B cell (primary cell): ENCODE results near the gene LCE3A. TPM values are rescaled to one million over a fixed set of nuclear protein-coding genes. Genes with fewer than 3 reads are reported as not detected.

Experiments used
- ATAC-seq: fragments of 200-7000 bp; cut with Tn5 transposase; one replicate; pipeline ENCODE4 v1.10.0; 2021; ENCODE audit warnings: low read depth, mild to moderate bottlenecking, moderate number of reproducible peaks, moderate library complexity
- CTCF ChIA-PET: fragments of 350-600 bp; sonication (Branson Sonifier 250); formaldehyde crosslinking; loops from one replicate; lab custom pipeline; 2021; ENCODE audit warnings: antibody characterized with exemption, inconsistent platforms; lab: Charles Lee
- POLR2A ChIA-PET: fragments of 350-600 bp; sonication (Branson Sonifier 250); formaldehyde crosslinking; loops from one replicate; lab custom pipeline; 2021; ENCODE audit warnings: antibody characterized with exemption; lab: Charles Lee
- DNase-seq: peaks from one replicate; pipeline ENCODE4 v3.0.0; 2013
- H2AFZ ChIP-seq: 2 replicates; pipeline ENCODE4 v1.6.1; 2012; ENCODE audit warnings: mild to moderate bottlenecking, low read depth, low read length; ENCODE audit not compliant: insufficient read depth, poor library complexity, severe bottlenecking
- H3K27ac ChIP-seq, 2 donors: 1 replicate in 1 of 2; 2 replicates in 1 of 2; pipeline ENCODE4 v1.5.1; 2012 to 2013; ENCODE audit warnings: low read length in 2 of 2, mild to moderate bottlenecking in 2 of 2, moderate library complexity in 1 of 2
- H3K27me3 ChIP-seq, 4 experiments: fragments of 200-600 bp in 1 of 4; sonication (generic) in 1 of 4; replicated peaks in 1 of 4; 1 replicate in 2 of 4; 2 replicates in 2 of 4; pipeline versions ENCODE4 v1.6.1 to v1.7.0; 2013 to 2016; ENCODE audit warnings: low read length in 3 of 4, mild to moderate bottlenecking in 2 of 4, mixed read lengths in 1 of 4, moderate library complexity in 1 of 4; ENCODE audit not compliant: insufficient read depth in 4 of 4, control insufficient read depth in 3 of 4; ENCODE audit errors: control extremely low read depth in 1 of 4
- H3K36me3 ChIP-seq, 2 experiments: replicated peaks in 1 of 2; 1 replicate in 1 of 2; 2 replicates in 1 of 2; pipeline versions ENCODE4 v1.6.1 to v1.7.1; 2013; ENCODE audit warnings: low read length in 1 of 2; ENCODE audit not compliant: insufficient read depth in 2 of 2, control insufficient read depth in 1 of 2; ENCODE audit errors: control extremely low read depth in 1 of 2, extremely low read depth in 1 of 2
- H3K4me1 ChIP-seq, 2 donors: fragments of 200-600 bp in 1 of 2; sonication (generic) in 1 of 2; 1 replicate in 1 of 2; 2 replicates in 1 of 2; pipeline versions ENCODE4 v1.5.1 to v1.6.1; 2013 to 2017; ENCODE audit warnings: low read length in 2 of 2; ENCODE audit not compliant: control insufficient read depth in 2 of 2, insufficient read depth in 2 of 2
- H3K4me2 ChIP-seq: replicated peaks from 2 replicates; pipeline ENCODE3; 2012; ENCODE audit warnings: mild to moderate bottlenecking, low read depth, low read length; ENCODE audit not compliant: poor library complexity, severe bottlenecking
- H3K4me3 ChIP-seq, 5 experiments: fragments of 200-600 bp in 1 of 5; sonication (generic) in 1 of 5; 1 replicate in 3 of 5; 2 replicates in 2 of 5; pipeline versions ENCODE4 v1.5.1 to v1.7.0; 2011 to 2016; ENCODE audit warnings: low read length in 4 of 5, mild to moderate bottlenecking in 4 of 5, low read depth in 2 of 5, control low read depth in 1 of 5, moderate library complexity in 1 of 5; ENCODE audit not compliant: insufficient read depth in 1 of 5; ENCODE audit errors: control extremely low read depth in 1 of 5, extremely low read depth in 1 of 5
- H3K79me2 ChIP-seq: fragments of 200-600 bp; sonication (generic); one replicate; pipeline ENCODE4 v1.6.0; 2016; ENCODE audit warnings: low read length; ENCODE audit not compliant: control insufficient read depth, insufficient read depth
- H3K9ac ChIP-seq: fragments of 200-600 bp; sonication (generic); 2 replicates; pipeline ENCODE4 v1.6.1; 2017; ENCODE audit warnings: mild to moderate bottlenecking, low read length, moderate library complexity
- H3K9me3 ChIP-seq, 3 donors: one replicate each; pipeline versions ENCODE4 v1.6.1 to v1.7.1; 2013; ENCODE audit warnings: low read length in 2 of 3; ENCODE audit not compliant: control insufficient read depth in 2 of 3, insufficient read depth in 1 of 3; ENCODE audit errors: control extremely low read depth in 1 of 3
- H4K20me1 ChIP-seq: 2 replicates; pipeline ENCODE4 v1.6.0; 2012; ENCODE audit warnings: mild to moderate bottlenecking, low read length; ENCODE audit not compliant: insufficient read depth, control insufficient read depth, poor library complexity, severe bottlenecking
- H3K27ac Mint-ChIP-seq: one replicate; pipeline ENCODE4 v1.8.0; 2021; ENCODE audit warnings: mixed read lengths
- H3K27me3 Mint-ChIP-seq: one replicate; pipeline ENCODE4 v1.8.0; 2021; ENCODE audit warnings: mixed read lengths
- H3K4me1 Mint-ChIP-seq: one replicate; pipeline ENCODE4 v1.8.0; 2021; ENCODE audit warnings: mixed read lengths
- H3K4me3 Mint-ChIP-seq: one replicate; pipeline ENCODE4 v1.8.0; 2021; ENCODE audit warnings: mixed read lengths
- H3K9me3 Mint-ChIP-seq: one replicate; pipeline ENCODE4 v1.8.0; 2022; ENCODE audit warnings: mixed read lengths; ENCODE audit not compliant: insufficient read depth
- CTCF ChIP-seq: fragments of 200-600 bp; IDR thresholded peaks from one replicate; pipeline ENCODE4 v1.8.0; 2022; ENCODE audit warnings: antibody characterized with exemption, mild to moderate bottlenecking
- EZH2 ChIP-seq: IDR thresholded peaks from 2 replicates; pipeline ENCODE4 v1.6.1; 2012; ENCODE audit warnings: borderline replicate concordance, low read depth, mild to moderate bottlenecking, moderate library complexity, low read length; ENCODE audit not compliant: insufficient read depth, poor library complexity, severe bottlenecking
- WGBS: methylation state at CpG from one replicate; pipeline ENCODE4 v1.1.5; 2013; ENCODE audit warnings: missing lambda C conversion rate; ENCODE audit not compliant: insufficient coverage; 5-methylcytosine and 5-hydroxymethylcytosine counted together
- intact Hi-C: fragments of 100-400 bp; cut with micrococcal nuclease; formaldehyde crosslinking; loops from one replicate; pipeline ENCODE4 v1.10.0; 2022
- polyA plus RNA-seq: library from polyadenylated mRNA; depleted of rRNA; stranded (reverse); fragments of >200 nt; gene quantifications from 2 replicates; pipeline ENCODE4 v1.2.3, GENCODE V29; 2012
- total RNA-seq, 2 donors: library from RNA; stranded (reverse); fragments of 120-200 nt in 1 of 2; gene quantifications; 1 replicate in 1 of 2; 2 replicates in 1 of 2; pipeline versions ENCODE4 v1.2.3 to v1.2.4, GENCODE V29; 2013 to 2022

Gene LCE3A
- total and polyA plus RNA-seq, 2 donors (not counting 1 experiment from before 2014, with no cell fraction given) = not detected

- no peaks in the 10 kb centered on the region for H3K9me3 Mint-ChIP-seq
- H3K4me1 Mint-ChIP-seq = no peaks in the 10 kb centered on the region
- Histone ChIP-seq H2AFZ (no peak overlapping the region), H3K27me3 (peaks cover 0 to 17% (median 0%) of the 10 kb centered on the region in 4 experiments), H3K4me3 (no peak overlapping the region), H3K79me2 (no peaks in the 10 kb centered on the region), H4K20me1 (no peaks in the 10 kb centered on the region), H3K27ac (no peak overlapping the region), H3K9ac (no peak overlapping the region), H3K36me3 (no peaks in the 10 kb centered on the region), H3K9me3 (peaks cover 0 to 12% (median 0%) of the 10 kb centered on the region in 3 donors), H3K4me2 (no peak overlapping the region), H3K4me1 (no peaks in the 10 kb centered on the region)
- TF ChIP-seq EZH2 (no peak), CTCF (no peak)
- no peak for DNase-seq
- H3K4me3 Mint-ChIP-seq = no peak overlapping the region
- no peak for ATAC-seq
- intact Hi-C loops = no loop called here
- CTCF ChIA-PET = no interaction called here
- H3K27me3 Mint-ChIP-seq = peaks cover 54% of the 10 kb centered on the region
- POLR2A ChIA-PET = no interaction called here
- WGBS = no CpG with 5 or more reads among the region's 1 CpG
- no peak overlapping the region for H3K27ac Mint-ChIP-seq
These were observed 3.8 kb upstream of the LCE3A start for GRCh38 chr1:152626744-152627143.

GRCh38 chr1:152623203-152623844, 421 bp upstream of the LCE3A start:
- Histone ChIP-seq H3K9me3 (peaks cover 0 to 12% (median 9%) of the 10 kb centered on the region in 3 donors), H3K9ac (no peak overlapping the region)
- WGBS = 24% methylated on average over 20 of the region's 29 CpGs

More at GRCh38 chr1:152623203-152623844, 421 bp upstream of the LCE3A start:
- Mint-ChIP-seq H3K4me3 (no peak overlapping the region), H3K9me3 (peaks cover 10% of the 10 kb centered on the region), H3K4me1 (no peaks in the 10 kb centered on the region), H3K27ac (no peak overlapping the region), H3K27me3 (peaks cover 41% of the 10 kb centered on the region)
- CTCF ChIA-PET = no interaction called here
- no peaks in the 10 kb centered on the region for H4K20me1 ChIP-seq
- no peak overlapping the region for H3K4me2 ChIP-seq
- ATAC-seq (no peak), DNase-seq (no peak)
- no peak for TF ChIP-seq EZH2
- no peak for TF ChIP-seq CTCF
- H3K79me2 ChIP-seq = no peaks in the 10 kb centered on the region
- H2AFZ ChIP-seq = no peak overlapping the region
- POLR2A ChIA-PET = no interaction called here
- H3K27me3 ChIP-seq = peaks cover 0 to 12% (median 0%) of the 10 kb centered on the region in 4 experiments
- H3K36me3 ChIP-seq = no peaks in the 10 kb centered on the region
- H3K27ac ChIP-seq = no peak overlapping the region
- no peak overlapping the region for H3K4me3 ChIP-seq
- no peaks in the 10 kb centered on the region for H3K4me1 ChIP-seq
- intact Hi-C loops = no loop called here
